ENCODE data around the gene IQGAP2.

Gene IQGAP2

DNA sequence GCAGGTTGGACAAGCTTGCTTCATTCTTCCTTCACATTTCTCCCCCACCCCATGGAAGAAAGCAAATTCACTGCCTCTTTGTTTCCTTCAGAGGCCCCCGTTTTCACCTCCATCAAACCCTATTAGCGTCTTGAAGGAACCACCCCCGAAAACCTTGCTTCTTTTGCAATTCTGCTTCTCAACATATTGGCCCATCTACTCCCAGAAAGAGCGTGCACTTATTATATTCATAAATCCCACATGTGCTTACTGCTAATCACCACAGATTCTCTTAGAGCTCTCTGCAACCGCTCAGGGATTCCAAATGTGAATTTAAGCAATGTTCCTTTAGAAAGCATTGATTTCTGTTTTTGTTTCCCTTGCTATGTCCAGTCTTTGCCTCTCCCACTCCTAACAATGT, 219.0 kb downstream of the IQGAP2 start:
- DNase-seq: no peak

DNA sequence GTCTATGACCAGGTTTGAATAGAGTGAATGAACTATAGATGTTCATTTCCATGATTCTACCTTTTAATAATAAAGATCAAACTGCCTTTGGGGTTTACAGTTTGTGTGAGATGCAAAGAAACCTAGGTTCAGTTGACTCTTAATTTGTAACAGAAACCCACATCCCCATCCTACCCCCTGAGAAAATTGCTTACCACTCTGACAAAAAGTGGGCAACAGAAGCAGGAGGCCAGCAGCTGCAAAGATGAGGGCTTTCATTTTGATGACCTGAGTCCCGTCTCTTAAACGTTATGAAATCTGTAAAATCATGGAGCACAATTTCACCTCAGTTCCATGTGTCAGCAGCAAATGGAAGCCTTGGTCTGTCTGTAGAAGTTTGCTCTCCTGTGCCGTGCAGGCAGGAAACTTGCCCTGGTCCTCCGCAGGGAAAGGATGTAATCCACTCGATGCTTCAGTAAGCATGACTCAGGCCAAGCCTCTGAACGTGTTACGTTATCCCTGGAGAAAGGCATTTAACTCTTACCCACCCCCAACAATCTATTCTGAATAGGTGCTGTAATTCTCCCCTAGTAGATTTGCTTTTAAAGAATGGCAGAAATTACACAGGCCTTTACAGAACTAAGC, 220.0 kb downstream of the IQGAP2 start, which contains the start of gene F2RL2:
Gene F2RL2 (minus strand): TSS at position 431 of the 624 bp plus-strand sequence. CDS start 173 bp downstream, at position 258.
- peak; percentile 91 for DNase-seq

DNA sequence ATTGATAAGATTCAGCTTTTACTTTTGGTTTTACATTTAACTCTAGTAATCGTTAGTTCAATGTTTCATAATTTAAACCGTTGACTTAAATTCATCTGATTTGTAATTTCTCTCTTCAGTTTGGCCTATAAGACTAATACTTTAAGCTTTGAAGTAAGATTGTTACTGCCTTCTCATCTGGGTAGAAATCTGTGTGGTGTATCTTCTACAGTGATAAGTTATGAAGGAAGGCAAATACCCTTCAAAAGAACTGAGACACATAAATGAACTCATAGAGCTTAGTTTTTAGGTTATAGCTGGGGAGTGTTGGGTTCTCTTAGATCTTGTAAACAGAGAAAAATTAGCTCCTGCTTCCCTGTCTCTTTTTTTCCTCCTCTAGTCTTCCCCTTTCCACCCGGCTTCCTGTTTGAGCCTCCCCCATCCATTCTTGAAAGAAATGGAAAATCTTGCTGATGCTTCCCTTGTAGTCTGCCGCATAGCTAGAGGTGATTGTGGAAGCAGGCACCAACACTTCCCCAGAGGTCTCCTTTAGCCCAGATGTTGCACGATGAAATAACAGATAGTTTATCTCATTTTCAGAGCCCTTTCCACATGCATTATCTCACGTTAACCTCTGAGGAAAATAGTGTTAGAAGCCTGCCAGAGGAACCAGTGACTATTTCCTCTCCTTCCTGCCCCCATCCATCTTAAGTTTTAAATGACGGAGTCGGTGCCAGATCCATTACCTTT, 222.2 kb downstream of the IQGAP2 start:
- no peak for DNase-seq

DNA sequence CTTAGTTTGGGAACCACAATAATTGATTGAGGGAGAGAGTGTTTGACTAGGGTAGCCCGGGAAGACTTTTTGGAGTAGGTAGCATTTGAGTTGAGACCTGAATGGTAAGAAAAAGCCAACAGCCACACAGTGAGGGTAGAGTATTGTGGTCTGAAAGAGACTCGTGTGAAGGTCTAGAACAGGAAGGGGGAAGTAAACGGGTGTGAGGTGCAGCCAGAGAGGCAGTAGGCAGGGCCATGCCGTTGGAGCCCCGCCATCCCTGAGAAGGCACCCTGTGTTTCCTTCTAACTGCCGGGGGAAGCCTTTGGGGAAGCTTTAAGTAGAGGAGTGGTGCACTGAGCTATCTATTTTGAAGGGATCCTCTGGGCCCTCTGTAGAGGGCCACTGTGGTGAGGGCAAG, 223.7 kb downstream of the IQGAP2 start:
- no peak for DNase-seq

DNA sequence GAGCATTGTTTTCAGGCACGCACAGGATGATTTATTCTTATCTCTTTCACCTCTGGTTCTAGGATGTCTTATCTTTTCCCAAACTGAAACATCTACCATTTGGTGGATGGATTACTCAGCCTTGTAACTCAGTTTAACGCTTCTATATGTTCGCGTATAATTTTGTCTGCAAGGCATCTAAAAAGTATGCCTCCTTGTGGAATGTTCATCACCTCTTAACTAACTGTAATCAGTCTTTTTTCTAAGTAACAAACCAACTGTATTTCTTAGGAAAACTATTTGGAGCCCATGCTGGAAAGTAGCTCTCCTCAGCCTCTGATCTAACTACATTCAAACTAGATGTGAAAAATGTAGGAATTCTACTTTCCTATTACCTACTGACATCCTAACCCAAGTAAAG, 231.6 kb downstream of the IQGAP2 start:
- no peak for DNase-seq

DNA sequence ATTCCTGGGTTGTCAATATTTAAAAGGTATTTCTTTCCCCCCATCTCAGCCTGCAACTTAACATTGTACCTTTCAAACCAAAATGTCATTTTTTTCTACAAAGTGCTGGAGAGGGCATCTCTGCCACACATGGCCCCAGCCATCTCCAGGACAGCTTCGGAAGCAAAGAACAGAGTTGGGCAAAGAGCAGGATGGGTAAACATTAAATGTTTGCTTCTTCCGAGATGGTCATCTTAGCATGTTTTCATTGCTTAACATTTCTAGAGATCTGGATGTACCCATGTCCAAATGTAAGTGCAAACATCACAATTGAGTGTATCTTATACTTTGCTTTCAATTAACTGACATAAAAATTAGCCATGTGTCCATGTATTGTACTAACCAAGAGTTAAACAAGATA, 234.4 kb downstream of the IQGAP2 start:
- no peak for DNase-seq

DNA sequence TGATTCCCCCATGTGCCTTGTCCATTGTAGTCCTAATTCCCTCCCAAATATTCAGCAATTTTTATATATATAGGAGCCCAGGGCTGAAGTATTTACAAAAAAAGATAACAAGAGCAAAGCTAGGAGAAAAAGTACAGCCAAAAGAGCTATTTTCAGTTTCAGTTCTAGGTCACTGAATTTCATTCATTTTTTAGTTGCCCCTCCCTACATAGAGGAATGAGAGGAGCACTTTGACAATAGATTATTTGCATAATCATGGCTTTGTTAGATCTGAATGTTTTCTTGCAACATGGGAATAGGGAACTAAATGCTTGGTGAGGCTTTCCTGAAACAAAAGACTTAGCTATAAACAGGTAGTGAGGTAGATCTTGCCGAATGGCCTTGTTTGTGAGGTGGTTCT, 235.4 kb downstream of the IQGAP2 start:
- no peak for DNase-seq

DNA sequence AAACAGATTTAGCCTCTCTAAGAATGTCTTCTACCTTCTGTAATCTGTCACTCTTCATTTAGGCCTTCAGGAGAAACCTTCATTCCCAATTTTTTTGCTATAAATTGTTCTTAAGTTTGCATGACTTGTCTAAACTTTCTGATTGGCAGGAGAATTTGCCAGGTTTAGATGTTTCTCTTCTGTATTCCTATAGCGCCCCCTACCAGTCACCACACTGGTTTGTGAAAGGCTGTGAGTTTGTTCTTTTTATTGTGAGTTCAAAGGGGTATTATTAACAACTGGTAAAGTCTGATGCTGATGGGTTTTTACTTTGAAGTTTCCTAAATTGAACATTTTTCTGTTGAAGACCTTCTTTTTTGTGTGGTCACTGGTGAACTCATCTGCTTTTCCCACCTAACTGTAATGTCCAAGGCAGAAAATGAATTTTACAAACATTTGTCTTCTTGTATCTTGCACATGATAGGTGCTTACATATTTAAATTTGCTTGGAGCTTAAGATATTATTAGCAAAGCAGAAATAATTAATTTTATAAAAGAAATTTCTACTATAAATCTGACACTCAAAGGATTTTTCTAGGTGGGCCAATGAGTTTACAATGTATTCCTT, 238.5 kb downstream of the IQGAP2 start:
- peak; percentile 80 for DNase-seq

DNA sequence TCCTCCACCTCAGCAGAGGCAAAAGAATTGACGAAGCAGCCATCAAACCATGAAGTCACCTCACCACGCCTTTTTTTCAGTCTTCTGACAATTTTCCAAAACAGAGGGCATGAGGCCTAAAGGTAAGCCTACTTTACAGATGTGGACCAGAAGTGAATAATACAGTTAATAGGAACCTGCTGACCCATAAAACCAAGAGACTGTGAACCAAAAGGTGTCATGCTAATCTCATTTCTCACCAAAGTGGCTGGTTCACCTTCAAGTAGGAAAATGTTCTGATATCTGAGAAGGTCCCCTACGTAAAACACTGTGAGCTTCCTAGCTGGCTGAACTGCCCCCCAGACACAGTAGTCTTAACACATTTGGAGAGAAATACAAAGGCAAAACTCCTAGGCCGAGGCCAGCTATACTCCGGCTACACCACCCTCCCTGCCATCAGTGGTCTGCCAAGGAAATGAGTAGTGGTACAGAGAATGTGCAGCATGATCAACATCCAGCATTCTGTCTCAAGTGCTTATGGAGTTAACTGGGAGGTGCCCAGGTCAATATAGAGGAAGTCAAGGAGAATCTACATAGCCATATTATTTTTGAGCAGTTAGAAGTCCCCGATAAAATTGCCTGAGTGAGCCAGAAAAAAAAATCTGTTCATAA, 239.4 kb downstream of the IQGAP2 start:
- peak; percentile 66 for DNase-seq

DNA sequence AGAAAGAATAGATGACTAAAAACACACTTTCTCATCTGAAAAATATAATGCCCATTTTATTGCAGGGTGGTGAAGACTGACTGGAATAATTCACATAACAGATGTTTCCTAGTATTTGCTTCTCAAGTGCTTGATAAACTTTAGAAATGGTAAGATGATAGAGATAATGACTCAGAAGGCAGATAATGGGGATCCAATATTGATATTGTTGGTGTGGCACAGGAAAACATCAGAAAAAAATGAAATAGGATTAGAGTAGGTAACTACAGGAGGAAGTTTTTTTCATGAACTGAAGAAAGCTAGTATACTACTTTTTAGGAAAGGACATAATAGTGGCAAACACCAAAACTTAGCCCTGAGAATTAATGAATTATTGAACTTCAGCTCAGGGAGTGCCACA, 240.3 kb downstream of the IQGAP2 start:
- DNase-seq: no peak

DNA sequence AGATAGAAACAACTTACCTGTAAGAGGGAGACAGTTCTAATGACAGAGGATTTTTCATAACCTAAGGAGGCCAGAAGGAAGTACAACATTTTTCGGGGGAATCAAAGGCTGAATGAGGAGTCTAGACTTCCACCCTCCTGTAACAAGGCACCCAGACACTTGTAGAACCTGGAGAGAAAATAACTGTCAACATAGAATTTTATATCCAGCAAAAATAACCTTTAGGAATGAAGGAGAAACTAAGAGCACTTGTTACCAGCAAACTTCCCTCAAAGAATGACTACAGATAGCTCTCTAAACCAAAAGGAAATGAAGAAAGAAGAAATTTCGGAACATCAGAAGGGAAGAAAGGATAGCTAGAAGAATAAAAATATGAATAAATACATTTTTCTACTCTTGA, 246.1 kb downstream of the IQGAP2 start:
- DNase-seq: no peak

DNA sequence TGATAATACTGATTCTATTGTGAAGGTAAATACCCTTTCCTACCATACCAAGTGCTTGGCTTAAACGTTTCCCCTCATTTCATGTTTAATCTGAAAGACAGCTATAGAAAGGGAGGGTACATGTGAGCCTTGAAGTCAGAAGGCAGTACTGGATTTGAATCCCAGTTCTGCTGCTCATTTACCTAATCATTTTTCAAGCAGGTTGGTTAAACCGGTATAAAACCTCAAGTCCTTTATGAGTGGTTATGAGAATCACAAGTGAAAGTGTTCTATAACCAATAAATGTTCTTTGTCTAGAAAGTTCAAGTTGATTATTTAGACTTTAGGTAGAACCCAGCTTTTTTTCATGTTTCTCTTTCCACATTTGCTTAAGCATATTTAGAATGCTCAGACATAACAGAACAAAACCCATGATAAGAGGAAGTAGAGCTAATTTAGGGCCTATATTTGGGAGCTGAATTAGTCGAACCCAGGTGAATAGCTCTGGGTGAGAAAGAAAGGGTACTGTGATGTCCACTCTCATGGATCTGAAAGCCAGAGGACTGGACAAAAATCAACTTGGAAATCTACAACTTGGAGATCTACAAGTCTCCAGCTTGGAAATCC, 249.8 kb downstream of the IQGAP2 start:
- no peak for DNase-seq

DNA sequence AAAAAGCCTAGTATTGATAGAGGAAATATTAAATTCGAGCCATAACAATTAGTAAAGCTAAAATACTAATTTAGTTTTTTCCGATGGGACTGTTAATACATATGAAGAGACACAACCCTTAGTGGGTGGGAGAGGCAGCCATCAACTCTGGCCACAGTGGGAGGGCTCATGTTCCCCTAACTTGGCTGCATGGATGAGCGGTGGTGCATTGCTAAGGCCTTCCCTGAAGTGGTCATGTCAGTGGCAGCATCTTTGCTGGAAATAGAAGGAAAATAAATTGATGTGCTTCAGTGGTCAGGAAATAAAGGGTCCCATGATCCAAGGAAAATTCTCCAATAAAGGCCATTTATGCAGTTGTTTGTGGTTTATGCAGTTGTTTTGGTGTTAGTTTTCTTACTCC, 254.0 kb downstream of the IQGAP2 start:
- no peak for DNase-seq

DNA sequence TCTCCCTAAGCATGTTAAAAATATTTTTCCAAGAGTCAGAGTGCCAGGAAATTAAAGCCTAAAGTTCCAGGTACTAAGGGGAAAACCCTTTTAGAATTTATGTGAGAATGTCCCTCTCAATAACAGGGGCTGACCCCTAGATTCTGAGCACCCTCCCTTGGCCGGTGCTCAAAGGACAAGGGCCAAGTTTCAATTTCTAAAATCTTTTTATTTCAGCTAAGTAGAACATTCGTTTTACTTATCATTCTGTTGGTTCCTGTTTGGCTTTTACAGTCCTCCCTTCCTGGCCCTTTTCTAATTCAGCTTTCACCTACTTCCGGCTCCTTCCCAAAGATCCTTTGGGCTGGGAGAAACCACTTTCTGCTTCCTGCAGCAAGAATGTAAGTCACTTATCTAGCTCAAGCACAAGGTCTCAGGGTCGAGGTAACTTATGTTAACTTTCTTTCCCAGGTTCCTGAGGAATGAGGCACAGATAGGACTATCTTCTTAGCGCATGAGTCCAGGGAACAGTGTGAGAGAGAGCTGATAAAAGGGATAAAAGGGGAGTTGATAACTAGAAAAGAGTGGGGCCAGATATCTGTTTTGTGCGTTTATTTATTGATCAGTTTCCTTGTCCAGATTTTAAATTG, 254.7 kb downstream of the IQGAP2 start:
- DNase-seq: no peak

DNA sequence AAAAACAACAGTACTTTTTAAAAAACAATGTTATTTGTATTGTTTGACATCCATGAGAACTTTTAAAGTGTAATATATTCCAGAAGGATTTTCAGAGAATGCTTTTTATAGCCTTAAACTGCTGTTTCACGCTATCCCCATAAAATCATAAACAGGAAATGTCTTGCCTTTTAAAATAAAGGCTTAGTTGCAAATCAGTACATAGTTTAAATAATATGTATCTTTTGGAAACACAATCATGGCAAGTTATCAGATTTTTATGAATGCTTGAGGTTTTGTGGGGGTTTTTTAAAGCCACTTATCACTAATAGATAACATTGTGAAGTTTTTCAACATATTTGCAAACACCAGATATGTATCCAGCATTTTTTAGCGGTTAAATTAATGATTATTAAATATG, 257.3 kb downstream of the IQGAP2 start:
- no peak for DNase-seq

DNA sequence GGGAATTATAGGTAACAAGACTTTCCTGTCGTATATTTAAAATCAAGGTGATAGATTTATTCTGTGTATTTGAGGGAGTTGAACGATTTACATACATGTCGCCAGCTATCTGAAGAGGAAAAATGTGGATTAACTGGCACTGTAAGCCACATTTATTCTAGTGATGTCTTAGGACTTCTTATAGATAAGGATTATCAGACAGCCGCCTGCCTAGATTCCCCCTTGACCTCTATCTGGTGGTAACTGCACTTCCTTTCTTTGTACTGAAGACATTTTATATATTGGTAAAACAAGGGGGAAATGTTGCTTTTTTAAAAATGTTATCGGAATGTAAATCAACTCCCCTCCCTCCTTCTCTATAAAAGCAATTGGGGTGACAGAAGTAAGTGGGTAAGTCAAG, 259.4 kb downstream of the IQGAP2 start:
- no peak for DNase-seq

DNA sequence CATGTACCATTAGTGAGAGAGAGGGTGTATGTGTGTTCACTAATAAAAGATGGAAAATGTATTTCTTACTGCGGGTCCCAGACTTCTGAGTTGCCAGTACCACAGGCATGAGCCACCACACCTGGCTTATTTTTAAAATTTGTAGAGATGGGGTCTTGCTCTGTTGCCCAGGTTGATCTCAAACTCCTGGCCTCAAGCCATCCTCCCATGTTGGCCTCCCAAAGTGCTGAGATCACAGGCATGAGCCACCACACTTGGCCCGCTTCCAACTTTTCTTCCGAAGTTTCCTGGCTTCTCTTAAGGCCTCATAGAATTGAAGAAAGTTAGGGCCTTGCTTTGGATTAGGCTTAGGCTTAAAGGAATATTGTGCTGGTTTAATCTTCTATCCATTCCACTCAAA, 260.5 kb downstream of the IQGAP2 start:
- DNase-seq: no peak

DNA sequence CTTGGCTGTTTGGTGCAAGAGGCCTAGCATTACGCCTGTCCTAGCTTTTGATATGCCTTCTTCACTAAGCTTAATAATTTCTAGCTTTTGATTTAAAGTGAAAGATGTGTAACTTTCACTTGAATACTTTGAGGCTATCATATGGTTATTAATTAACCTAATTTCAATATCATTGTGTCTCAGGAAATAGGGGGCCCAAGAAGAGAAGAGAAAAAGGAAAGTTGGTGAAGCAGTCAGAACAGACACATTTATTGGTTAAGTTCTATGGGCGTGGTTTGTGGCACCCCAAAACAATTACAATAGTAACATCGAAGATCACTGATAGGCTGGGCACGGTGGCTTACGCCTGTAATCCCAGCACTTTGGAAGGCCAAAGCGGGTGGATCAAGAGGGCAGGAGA, 261.0 kb downstream of the IQGAP2 start:
- no peak for DNase-seq

DNA sequence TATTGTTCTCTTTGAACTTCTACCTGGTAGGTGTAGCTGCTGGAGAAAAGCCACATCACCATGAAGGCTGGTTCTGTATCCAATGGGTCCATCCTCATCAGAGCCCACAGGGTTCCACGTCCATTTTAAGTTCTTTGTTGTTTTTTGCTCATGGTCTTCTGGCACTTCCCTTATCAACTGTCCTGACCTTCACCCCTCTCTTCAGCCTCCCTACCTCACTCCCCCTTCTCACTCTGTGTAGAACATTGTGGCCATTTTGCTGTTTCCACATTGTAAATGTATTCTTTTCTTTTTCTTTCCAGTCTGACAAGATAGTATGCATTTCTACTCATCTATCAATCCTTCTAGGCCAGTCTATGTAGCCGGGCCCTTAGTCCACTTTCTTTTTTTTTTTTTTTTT, 264.4 kb downstream of the IQGAP2 start:
- no peak for DNase-seq

DNA sequence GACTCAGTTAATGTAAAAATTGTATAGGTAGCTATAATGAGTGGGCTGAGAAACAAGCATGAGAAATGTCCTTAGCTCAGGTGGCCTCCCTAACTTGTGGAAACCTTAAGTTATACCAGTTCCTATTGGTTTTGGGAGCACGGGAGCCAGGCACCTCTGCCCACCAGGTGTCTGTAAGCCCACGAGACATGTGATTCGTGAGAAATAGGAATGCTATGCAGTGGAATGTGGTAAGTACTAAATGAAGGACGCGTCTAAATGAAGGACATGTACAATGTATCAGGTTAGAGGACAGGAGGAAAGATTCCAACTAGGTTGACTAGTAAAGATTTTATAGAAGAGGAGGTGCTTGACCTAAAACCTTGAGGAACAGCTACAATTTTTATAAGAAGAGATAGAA, 266.2 kb downstream of the IQGAP2 start:
- DNase-seq: no peak

DNA sequence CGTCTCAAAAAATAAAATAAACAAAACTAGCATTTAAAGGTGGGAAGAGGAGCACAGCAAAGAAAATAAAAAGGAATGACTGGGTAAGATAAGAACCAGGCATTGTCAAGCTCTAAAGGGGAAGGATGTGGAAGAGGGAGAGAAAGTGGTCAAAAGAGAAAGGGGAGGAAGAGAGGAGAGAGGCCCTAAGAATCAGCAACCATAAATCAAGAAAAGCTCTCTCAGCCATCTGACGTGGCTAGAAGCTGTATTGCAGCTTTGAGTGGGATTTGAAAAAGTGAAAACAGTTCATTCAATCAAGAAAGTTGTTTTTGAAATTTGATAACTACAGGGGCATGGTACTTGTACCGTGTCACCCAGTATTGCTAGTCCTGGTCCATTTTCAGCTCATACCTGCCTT, 267.4 kb downstream of the IQGAP2 start:
- no peak for DNase-seq

DNA sequence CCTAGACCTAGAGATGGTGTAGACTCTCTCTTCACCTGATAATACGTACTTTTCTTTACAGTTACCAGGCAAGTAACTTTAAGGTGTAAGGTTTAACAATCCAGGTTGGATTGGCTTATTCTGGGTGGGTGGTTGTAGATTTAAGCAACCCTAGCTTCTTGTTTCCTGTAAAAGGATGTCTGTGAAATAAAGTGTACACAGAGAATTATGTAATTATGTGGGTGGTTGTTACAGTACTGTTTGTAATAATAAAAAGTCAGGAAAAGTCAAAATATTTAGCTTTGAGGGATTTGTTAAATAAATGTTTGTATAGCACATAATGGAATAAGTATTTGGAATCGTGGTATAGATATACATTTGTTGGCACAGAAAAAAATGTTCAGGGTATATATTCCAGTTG, 269.2 kb downstream of the IQGAP2 start:
- no peak for DNase-seq

DNA sequence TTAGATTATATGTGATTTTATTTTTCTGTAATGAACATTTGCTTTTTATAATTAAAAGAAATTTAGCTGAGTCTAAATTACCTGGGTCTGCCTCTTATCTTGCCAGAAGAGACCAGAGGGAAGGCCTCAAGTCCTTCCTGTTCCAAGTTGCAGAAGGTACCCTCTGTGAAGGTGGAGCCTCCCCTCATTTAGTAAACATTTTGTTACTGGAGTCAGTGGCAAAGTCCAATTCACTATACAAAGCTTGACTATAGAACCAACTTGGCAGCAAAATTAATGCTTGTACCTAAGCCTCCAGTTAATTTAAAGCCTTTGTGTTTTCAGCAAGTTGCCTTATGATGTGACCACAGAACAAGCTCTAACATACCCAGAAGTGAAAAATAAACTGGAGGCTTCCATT, 270.0 kb downstream of the IQGAP2 start:
- DNase-seq: no peak

All from fibroblast of upper back skin (primary cell).